Activated CD4-positive, alpha-beta T cell treated with anti-CD3 and anti-CD28 coated beads, Interleukin-2, amount 10 ng/mL, durations not matched to agents 24 days and 14 days (primary cell): ENCODE results near the gene DNMT1. TPM values are rescaled to one million over a fixed set of nuclear protein-coding genes. Genes with fewer than 3 reads are reported as not detected.

Experiments
- DNase-seq: peaks from one replicate; pipeline ENCODE4 v3.0.0; 2022
- H3K27ac Mint-ChIP-seq: one replicate; pipeline ENCODE4 v1.8.0; 2022; ENCODE audit warnings: mild to moderate bottlenecking, mixed read lengths
- H3K27me3 Mint-ChIP-seq: one replicate; pipeline ENCODE4 v1.8.0; 2022; ENCODE audit warnings: mixed read lengths
- H3K36me3 Mint-ChIP-seq: one replicate; pipeline ENCODE4 v1.8.0; 2022; ENCODE audit warnings: low read depth, mild to moderate bottlenecking, mixed read lengths
- H3K4me1 Mint-ChIP-seq: one replicate; pipeline ENCODE4 v1.8.0; 2021; ENCODE audit warnings: mixed read lengths
- H3K4me3 Mint-ChIP-seq: one replicate; pipeline ENCODE4 v1.8.0; 2022; ENCODE audit warnings: mild to moderate bottlenecking, moderate library complexity, mixed read lengths
- H3K9me3 Mint-ChIP-seq: one replicate; pipeline ENCODE4 v1.8.0; 2021; ENCODE audit warnings: mixed read lengths
- intact Hi-C: fragments of 100-400 bp; cut with micrococcal nuclease; formaldehyde crosslinking; loops from one replicate; pipeline ENCODE4 v1.15.1; 2023
- total RNA-seq: library from RNA; stranded (reverse); gene quantifications from 2 replicates; pipeline ENCODE4 v1.2.3, GENCODE V29; 2022

DNMT1 gene
- total RNA-seq, 1 donor from 2014 or later = 414 TPM

DNA sequence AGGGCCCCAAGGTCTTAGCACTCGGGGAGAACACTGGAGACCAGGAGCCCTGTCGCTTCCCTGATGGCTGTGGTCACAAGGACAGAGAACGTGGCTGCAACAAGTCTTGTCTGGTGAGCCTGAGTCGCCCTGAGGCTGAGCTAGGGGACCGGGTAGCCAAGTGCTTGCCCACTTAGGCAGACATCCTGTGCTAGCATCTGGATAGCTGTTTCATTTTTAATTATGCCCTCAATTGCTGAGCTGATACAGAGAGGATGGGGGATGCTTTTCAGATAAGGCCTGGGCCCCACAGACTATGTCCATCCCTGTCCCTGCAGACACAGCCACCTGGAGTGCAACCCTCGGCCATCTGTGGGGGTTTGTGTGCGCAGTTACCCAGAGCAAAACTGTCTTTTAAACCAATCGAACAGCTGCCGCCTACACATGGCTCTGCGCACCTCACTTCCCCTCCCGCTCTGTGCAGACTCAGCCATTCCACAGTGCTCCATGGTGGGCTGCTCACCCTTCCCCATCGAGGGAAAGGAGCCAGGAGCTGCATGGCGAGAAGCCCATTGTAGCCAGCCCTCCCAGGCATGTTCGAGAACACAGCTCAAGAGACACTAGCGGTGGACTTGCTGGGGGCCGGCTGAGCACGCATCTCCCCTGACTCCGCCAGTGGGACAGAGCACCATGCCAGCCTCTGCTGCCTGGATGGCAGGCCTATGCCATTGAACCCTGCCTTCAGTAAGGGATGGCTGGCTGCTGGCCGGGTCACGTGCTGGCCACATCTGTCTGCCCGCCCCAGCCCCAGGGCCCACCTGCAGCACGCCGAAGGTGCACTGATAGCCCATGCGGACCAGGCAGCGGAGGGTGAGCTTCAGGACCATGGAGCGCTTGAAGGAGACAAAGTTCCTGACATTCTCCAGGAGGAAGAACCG is 55.6 kb downstream of the DNMT1 start:
- Mint-ChIP-seq H3K9me3 (no peaks in the 10 kb centered on the region), H3K4me3 (no peak overlapping the region), H3K27ac (no peak overlapping the region), H3K36me3 (peaks cover 52% of the 10 kb centered on the region), H3K27me3 (no peaks in the 10 kb centered on the region), H3K4me1 (peaks cover 13% of the 10 kb centered on the region)
- no peak for DNase-seq
- intact Hi-C loops = no loop called here

DNA sequence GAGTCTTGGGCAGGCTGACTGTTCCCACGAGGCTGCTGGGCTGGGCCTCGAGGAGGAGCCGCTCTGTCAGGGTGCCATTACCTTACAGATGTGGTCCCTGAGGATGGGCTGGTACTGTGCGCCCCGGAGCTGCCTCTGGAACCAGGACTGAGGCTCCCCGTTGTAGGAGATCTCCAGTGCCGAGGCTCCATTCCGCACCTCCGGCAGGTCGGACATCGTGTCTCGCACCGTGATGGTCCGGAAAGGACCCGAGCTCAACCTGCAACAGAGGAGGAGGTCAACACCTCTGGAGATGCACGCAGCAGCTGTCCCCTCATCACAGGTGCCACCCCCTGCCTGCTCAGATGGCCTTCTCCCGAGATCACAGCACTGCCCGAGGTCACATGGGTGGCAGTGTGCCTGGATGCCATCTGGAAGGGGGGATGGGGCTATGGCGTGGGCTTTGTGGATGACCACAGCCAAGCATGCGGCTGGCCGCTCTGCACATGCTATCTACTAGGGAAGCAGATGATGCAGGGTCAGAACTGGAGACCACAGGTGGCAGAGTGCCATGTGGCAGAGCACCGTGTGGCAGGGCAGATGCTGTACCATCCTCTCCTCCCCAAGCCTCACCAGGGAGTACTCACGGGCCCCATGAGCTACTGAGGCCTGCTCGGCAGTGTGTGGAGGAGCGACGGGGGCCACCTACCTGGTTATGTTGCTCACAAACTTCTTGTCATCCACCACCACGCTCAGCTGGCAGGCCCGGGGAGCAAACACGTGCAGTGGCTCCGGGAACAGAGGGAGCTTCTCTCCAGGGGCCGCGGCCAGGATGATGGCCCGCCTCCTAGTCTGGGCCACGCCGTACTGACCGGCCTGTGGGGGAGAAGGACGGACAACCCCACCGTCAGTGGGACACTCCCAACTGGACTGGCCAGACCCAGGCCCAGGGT is 56.7 kb downstream of the DNMT1 start:
- H3K36me3 Mint-ChIP-seq = peaks cover 47% of the 10 kb centered on the region
- H3K4me3 Mint-ChIP-seq = no peak overlapping the region
- intact Hi-C loops = no loop called here
- no peak for DNase-seq
- H3K27me3 Mint-ChIP-seq = no peaks in the 10 kb centered on the region
- no peaks in the 10 kb centered on the region for H3K9me3 Mint-ChIP-seq
- no peak overlapping the region for H3K27ac Mint-ChIP-seq
- H3K4me1 Mint-ChIP-seq = peaks cover 6% of the 10 kb centered on the region

DNA sequence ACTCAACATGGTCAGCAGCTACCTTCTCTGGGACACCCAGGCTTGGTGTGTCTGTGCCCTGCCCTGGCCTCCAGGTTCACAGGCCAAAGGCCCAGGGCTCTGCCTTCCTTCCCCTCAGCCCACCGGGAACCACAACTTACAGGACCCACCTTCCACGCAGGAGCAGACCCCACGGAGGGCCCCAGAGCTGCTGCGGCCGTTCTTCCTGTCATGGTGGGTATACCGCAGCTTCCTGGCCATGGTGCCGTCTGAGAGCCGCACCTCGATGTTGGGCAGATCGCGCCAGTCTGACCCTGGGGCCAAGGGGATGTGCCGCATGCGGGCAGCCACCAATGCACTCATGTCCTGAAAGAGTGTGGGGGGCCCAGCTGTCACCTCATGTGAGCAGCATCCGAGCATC is 57.8 kb downstream of the DNMT1 start:
- DNase-seq = no peak
- peaks cover 45% of the 10 kb centered on the region for H3K36me3 Mint-ChIP-seq
- H3K4me3 Mint-ChIP-seq = no peak overlapping the region
- no peaks in the 10 kb centered on the region for H3K27me3 Mint-ChIP-seq
- H3K4me1 Mint-ChIP-seq = no peaks in the 10 kb centered on the region
- H3K27ac Mint-ChIP-seq = no peak overlapping the region
- intact Hi-C loops = no loop called here
- H3K9me3 Mint-ChIP-seq = no peaks in the 10 kb centered on the region

DNA sequence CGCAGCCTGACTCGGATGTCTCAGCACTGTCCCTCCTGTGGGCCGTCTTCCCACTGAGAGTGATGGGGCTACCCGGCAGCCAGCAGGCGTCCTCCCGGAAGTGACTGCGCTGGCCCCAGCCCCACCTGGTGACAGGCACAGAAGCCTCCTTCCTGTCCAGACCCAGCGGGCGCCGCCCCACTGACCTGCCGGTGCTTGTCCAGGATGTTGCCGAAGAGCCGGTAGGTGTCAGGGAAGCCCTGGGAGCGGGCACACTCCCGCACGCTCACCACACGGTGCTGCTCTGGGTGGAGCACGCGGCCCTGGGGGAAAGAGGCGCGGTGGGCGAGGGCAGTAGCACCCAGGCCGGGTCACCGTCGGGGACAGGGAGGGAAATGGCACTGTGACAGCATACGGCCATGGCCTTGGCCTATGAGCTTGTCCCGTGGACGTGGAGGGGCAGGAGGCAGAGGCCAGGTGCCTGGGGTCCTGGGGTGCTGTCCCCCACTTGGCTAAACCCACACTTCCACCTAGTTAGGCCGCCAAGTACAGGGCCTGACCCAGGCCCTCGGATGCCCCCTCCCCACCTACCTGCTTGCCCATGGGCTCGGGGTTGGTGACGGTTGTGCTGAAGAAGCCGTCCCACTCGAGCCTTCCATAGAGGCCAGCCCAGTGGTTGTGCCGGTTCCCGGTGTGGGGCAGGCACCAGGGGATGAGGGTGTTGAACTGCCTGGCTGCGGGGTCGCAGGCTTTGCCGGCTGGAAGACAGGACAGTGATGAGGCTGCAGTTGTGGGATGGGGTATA is 59.0 kb downstream of the DNMT1 start:
- no peaks in the 10 kb centered on the region for H3K9me3 Mint-ChIP-seq
- intact Hi-C loops = no loop called here
- no peaks in the 10 kb centered on the region for H3K27me3 Mint-ChIP-seq
- H3K4me1 Mint-ChIP-seq = no peaks in the 10 kb centered on the region
- DNase-seq = no peak
- H3K27ac Mint-ChIP-seq = no peak overlapping the region
- H3K4me3 Mint-ChIP-seq = no peak overlapping the region
- H3K36me3 Mint-ChIP-seq = peaks cover 37% of the 10 kb centered on the region

DNA sequence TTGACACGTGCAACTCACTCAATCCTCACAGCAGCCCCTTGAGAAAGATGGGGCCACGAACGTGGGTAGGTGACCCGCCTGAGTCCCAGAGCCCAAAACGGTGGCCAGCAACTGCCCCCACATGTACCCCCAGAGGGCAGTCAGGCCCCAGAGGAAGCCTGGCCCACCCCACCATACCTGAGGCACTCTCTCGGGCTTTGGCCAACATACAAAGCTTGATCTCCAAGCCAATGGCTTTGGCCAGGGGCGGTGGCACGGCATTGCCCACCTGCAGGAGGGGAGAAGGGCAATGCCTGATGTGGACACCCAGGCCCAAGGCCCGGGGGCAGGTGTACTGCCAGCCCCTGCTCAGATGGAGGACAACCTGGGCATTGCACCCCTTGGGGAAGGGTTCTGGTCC is 60.7 kb downstream of the DNMT1 start:
- Mint-ChIP-seq H3K27ac (no peak overlapping the region), H3K36me3 (peaks cover 31% of the 10 kb centered on the region), H3K4me1 (no peaks in the 10 kb centered on the region), H3K9me3 (no peaks in the 10 kb centered on the region), H3K4me3 (no peak overlapping the region), H3K27me3 (no peaks in the 10 kb centered on the region)
- DNase-seq = no peak
- intact Hi-C loops = no loop called here

DNA sequence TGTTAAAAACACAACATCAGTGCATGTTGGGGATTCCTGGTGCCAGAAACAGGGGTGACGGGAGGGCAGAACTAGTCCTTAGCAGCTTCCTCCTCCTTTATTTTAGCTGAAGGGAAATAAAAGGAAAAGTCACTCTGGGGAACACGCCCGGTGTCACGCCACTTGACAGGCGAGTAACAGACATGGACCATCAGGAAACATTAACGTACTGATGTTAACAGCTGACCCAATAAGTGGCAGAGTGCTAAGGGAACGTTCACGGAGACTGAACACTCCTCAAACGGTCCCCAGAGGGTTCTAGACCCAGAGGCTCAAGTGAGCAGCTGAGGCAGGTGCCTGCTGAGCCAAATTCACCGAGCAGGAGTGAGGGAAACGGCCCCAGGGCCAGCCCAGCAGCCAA is 61.2 kb downstream of the DNMT1 start:
- no peak overlapping the region for H3K4me3 Mint-ChIP-seq
- intact Hi-C loops = no loop called here
- DNase-seq = no peak
- no peak overlapping the region for H3K27ac Mint-ChIP-seq
- H3K36me3 Mint-ChIP-seq = peaks cover 28% of the 10 kb centered on the region
- H3K9me3 Mint-ChIP-seq = no peaks in the 10 kb centered on the region
- H3K4me1 Mint-ChIP-seq = no peaks in the 10 kb centered on the region
- no peaks in the 10 kb centered on the region for H3K27me3 Mint-ChIP-seq

DNA sequence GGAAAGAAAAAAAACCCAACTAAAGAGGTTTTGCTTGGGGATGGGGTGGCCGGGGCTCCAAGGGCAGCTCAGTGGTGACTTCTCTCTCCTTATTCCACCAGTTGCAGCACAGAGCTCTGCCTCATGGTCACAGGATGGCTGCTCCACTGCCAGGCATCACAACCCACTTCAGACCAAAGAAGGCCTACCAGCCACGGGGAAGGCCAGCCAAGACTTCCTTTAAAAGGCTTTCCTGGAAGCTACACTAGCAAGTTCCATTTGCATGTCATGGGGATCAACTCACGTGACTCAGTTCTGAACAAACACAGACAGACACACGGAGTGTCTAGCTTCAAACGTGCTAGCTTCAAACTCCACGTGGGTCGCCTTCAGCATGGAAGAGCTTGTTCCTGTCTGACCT is 61.8 kb downstream of the DNMT1 start:
- no peaks in the 10 kb centered on the region for H3K27me3 Mint-ChIP-seq
- no peaks in the 10 kb centered on the region for H3K4me1 Mint-ChIP-seq
- intact Hi-C loops = no loop called here
- H3K27ac Mint-ChIP-seq = no peak overlapping the region
- no peak overlapping the region for H3K4me3 Mint-ChIP-seq
- H3K9me3 Mint-ChIP-seq = no peaks in the 10 kb centered on the region
- H3K36me3 Mint-ChIP-seq = peaks cover 28% of the 10 kb centered on the region
- DNase-seq = no peak

DNA sequence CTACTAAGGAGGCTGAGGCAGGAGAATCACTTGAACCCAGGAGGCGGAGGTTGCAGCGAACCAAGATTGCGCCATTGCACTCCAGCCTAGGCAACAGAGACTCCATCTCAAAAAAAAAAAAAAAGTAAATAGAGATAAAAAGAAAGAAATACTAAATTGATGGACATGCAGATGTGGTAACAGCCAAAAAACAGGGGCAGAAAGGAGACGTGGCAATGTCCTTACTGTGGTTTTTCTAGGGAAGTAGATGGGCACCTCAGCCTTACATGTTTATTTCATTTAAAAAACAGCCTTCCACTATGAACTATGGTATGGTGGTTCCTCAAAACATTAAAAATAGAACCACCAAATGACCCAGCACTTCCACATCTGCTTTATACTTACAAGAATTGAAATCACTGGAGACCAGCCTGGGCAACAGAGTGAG is 68.5 kb downstream of the DNMT1 start:
- Mint-ChIP-seq H3K27ac (no peak overlapping the region), H3K36me3 (peaks cover 13% of the 10 kb centered on the region)

DNA sequence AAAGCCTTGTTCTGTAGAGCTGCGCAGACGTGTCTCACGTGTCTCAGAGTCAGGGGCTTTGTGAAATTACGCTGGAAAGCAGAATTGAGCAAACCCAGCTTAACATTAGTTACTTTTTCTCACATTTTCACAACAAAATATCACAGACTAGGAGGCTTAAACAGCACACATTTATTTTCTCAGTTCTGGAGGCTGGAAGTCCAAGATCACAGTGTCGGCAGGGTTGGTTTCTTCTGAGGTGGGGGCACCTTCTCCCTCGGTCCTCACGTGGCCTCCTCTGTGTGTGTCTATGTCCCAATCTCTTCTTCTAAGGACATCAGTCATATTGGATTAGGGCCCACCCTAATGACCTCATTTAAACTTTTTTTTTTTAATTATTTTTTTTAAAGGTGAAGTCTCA is 70.3 kb downstream of the DNMT1 start:
- DNase-seq = no peak
- intact Hi-C loops = no loop called here
- H3K36me3 Mint-ChIP-seq = peaks cover 10% of the 10 kb centered on the region

More for the DNA sequence above, 68.5 kb downstream of the DNMT1 start:
- intact Hi-C loops = no loop called here
- H3K4me3 Mint-ChIP-seq = no peak overlapping the region
- H3K27me3 Mint-ChIP-seq = no peaks in the 10 kb centered on the region
- no peak for DNase-seq
- no peaks in the 10 kb centered on the region for H3K9me3 Mint-ChIP-seq
- no peaks in the 10 kb centered on the region for H3K4me1 Mint-ChIP-seq

DNA sequence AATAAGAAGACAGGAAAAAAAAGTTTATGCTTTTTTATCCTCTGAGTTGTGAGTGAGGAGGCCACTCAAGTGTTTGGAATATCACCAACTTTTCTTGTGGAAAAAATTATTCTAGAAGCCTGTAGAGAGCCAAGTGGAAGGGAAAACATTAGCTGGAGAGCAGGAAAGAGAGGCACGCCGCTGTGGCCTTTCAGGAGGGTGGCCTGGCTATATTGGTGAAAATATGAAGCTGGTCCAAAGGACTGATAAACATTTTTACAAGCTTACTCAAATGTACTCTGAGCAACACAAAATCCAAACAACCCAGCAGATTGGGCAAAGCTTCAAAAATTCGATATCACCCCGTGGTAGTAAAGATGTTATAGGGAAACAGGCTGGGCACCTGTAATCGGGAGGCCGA is 72.7 kb downstream of the DNMT1 start:
- Mint-ChIP-seq H3K4me1 (peaks cover 11% of the 10 kb centered on the region), H3K36me3 (peaks cover 19% of the 10 kb centered on the region), H3K4me3 (no peak overlapping the region), H3K9me3 (no peaks in the 10 kb centered on the region), H3K27ac (no peak overlapping the region), H3K27me3 (no peaks in the 10 kb centered on the region)
- DNase-seq = no peak
- intact Hi-C loops = no loop called here

More for the DNA sequence above, 70.3 kb downstream of the DNMT1 start:
- Mint-ChIP-seq H3K4me1 (peaks cover 4% of the 10 kb centered on the region), H3K4me3 (no peak overlapping the region), H3K27me3 (no peaks in the 10 kb centered on the region), H3K27ac (no peak overlapping the region), H3K9me3 (no peaks in the 10 kb centered on the region)

DNA sequence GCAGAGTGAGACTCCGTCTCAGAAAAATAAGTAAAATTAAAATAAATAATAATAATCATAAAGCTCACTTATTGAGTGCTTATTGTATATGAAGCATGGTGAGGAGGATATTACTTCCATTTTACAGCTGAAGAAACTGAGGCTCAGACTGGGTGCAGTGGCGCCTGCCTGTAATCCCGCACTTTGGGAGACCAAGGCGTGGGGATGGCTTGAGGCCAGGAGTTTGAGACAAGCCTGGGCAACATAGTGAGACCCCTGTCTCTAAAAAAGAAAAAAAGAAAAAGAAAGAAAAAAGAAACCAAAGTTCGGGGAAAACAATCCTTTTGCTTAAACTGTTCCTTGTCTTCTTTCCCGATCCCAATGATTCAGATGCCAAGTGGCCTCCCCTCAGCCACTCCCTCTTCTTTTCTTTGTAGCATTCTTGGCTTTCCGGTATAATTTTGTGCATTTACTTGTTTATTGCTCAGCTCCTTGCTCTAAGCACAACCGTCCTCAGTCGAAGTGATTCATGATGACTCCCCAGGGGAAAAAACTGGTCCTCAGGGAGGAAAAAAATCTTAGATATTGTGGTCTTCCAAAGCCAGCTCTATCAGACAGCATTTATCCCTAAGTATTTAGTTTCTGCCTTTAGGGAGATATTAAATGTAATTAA is 74.1 kb downstream of the DNMT1 start:
- peaks cover 14% of the 10 kb centered on the region for H3K4me1 Mint-ChIP-seq
- no peak overlapping the region for H3K4me3 Mint-ChIP-seq
- H3K9me3 Mint-ChIP-seq = no peaks in the 10 kb centered on the region
- intact Hi-C loops = loop anchor here (1.0 kb wide), 1 partner anchor 14 kb away; the partner anchor contains the start of gene PPAN
- peaks cover 31% of the 10 kb centered on the region for H3K36me3 Mint-ChIP-seq
- DNase-seq = no peak
- H3K27ac Mint-ChIP-seq = no peak overlapping the region
- H3K27me3 Mint-ChIP-seq = no peaks in the 10 kb centered on the region

DNA sequence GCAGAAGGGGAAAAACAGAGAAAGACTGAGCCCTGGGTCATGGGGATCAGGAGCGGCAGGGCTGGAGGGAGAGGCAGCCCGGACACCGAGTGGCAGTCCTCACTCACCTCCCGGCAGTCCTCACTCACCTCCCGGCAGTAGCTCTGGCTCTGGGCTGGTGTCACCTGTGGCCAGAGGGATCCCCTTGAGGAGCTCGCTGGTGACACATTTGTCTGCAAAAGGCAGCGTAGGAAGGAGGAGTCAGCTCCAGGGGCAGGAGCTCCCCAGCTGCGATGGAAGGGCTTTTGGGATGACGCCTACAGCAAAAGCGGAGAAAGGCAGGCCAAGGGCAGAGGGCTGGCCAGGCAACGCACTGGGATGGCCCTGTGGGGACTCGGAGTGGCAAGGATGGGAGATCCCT is 75.8 kb downstream of the DNMT1 start:
- peak overlapping the region; percentile 98 for H3K4me3 Mint-ChIP-seq
- H3K4me1 Mint-ChIP-seq = peaks cover 15% of the 10 kb centered on the region
- peaks cover 38% of the 10 kb centered on the region for H3K36me3 Mint-ChIP-seq
- peak overlapping the region; percentile 78 for H3K27ac Mint-ChIP-seq
- DNase-seq = peak; percentile 66
- no peaks in the 10 kb centered on the region for H3K27me3 Mint-ChIP-seq
- intact Hi-C loops = loop anchor here (10.0 kb wide), 1 partner anchor 184 kb away; the partner anchor contains the start of gene OLFM2
- no peaks in the 10 kb centered on the region for H3K9me3 Mint-ChIP-seq
